Measurements from ENCODE around the gene MEA1.
"Not testable (repeated sequence)": the region's sequence is repeated elsewhere in the genome, so short reads cannot be mapped to it uniquely, and the experiment has no call there.

Gene MEA1

GRCh38 chr6:43011207-43011606 lies 2.5 kb downstream of the MEA1 start:
- no peak overlapping the region for H3K4me3 ChIP-seq (ENCODE audit: low read depth, low read length)
- no peak for DNase-seq (ENCODE audit: low read depth)
- no peak for TF ChIP-seq CTCF (IDR thresholded peaks at IDR 0.05; ENCODE audit: control insufficient read depth, extremely low read depth, insufficient read depth)

DNA sequence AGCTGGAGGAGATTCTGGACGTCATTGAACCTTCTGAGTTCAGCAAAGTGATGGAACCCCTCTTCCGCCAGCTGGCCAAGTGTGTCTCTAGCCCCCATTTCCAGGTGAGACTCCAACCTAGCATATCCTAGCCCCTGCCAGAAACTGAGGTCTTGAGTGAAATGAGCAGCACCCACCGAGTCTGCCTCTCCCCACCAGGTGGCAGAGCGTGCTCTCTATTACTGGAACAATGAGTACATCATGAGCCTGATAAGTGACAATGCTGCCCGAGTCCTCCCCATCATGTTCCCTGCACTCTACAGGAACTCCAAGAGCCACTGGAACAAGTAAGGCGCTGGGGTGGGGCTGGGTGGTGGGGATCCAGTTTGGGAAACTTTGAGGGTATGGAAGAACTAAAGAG lies 4.6 kb downstream of the MEA1 start:
- peak; percentile 42; the same call in 1 of the 2 replicates for TF ChIP-seq CTCF (IDR thresholded peaks at IDR 0.05; ENCODE audit: control insufficient read depth, extremely low read depth, insufficient read depth)
- H3K4me3 ChIP-seq (ENCODE audit: low read depth, low read length), result no peak overlapping the region
- no peak for DNase-seq (ENCODE audit: low read depth)

DNA sequence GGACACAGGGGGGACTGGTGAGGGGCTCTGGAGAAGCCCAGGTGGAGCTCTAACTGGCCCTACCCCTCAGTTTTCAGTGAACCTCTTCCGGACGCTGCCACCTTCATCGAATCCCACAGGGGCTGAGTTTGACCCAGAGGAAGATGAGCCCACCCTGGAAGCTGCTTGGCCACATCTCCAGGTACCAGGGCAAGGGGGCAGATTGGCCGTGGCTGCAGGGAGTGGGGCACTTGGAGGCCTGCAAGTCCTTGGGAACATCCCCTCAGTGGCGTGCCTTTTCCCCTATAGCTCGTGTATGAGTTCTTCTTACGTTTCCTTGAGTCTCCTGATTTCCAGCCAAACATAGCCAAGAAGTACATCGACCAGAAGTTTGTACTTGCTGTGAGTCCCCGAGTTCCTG lies 6.6 kb downstream of the MEA1 start:
- no peak overlapping the region for H3K4me3 ChIP-seq (ENCODE audit: low read depth, low read length)
- no peak for DNase-seq (ENCODE audit: low read depth)
- no peak for TF ChIP-seq CTCF (IDR thresholded peaks at IDR 0.05; ENCODE audit: control insufficient read depth, extremely low read depth, insufficient read depth)

- H3K4me3 ChIP-seq (ENCODE audit: low read depth, low read length), result no peak overlapping the region
- no peak for DNase-seq (ENCODE audit: low read depth)
- TF ChIP-seq CTCF (IDR thresholded peaks at IDR 0.05; ENCODE audit: control insufficient read depth, extremely low read depth, insufficient read depth), result no peak
Observed at GRCh38 chr6:43006251-43006650, 7.5 kb downstream of the MEA1 start.

DNA sequence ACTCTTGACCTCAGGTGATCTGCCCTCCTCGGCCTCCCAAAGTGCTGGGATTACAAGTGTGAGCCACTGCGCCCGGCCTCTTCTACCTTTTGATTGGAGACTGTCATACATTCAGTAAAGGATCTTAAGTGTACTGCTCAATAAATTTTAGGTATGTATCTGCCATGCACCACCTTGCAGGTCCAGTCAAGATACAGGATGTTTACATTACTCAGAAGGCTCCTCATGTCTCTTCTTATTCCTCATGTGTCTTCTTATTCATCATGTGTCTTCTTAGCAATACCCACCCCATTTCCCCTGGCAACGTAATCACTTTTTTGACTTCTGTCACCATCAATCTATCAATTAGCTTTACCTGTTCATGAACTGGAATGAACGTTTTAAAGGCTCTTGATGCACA lies 7.9 kb downstream of the MEA1 start:
- H3K4me3 ChIP-seq (ENCODE audit: low read depth, low read length), result no peak overlapping the region
- no peak for DNase-seq (ENCODE audit: low read depth)
- TF ChIP-seq CTCF (IDR thresholded peaks at IDR 0.05; ENCODE audit: control insufficient read depth, extremely low read depth, insufficient read depth), result no peak

DNA sequence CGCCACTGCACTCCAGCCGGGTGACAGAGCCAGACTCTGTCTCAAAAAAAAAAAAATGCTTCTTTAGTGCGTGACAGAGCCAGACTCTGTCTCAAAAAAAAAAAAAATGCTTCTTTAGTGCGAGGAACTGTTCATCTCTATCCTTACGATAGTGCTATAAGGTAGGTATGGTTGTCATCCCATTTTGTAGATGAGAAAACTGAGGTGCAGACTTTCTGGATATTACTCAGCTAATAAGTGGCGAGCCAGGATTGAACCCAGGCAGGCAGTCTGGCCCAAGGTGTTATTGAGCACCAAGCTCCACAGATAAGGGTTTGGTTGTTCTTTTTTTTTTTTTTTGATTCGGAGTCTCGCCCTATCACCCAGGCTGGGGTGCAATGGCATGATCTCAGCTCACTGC lies 11.9 kb downstream of the MEA1 start:
- DNase-seq (ENCODE audit: low read depth), result no peak
- H3K4me3 ChIP-seq (ENCODE audit: low read depth, low read length), result no peak overlapping the region
- TF ChIP-seq CTCF (IDR thresholded peaks at IDR 0.05; ENCODE audit: control insufficient read depth, extremely low read depth, insufficient read depth), result no peak

- DNase-seq (ENCODE audit: low read depth); H3K4me3 ChIP-seq (ENCODE audit: low read depth, low read length): not testable (repeated sequence)
Observed at GRCh38 chr6:42998205-42998604, 15.5 kb downstream of the MEA1 start.

- no peak for DNase-seq (ENCODE audit: low read depth)
- TF ChIP-seq CTCF (IDR thresholded peaks at IDR 0.05; ENCODE audit: control insufficient read depth, extremely low read depth, insufficient read depth), result peak; percentile 28; the same call in 1 of the 2 replicates
- H3K4me3 ChIP-seq (ENCODE audit: low read depth, low read length), result no peak overlapping the region
Observed at GRCh38 chr6:42996513-42996912, 17.2 kb downstream of the MEA1 start.

Data from LNCaP clone FGC (cell line).